Measurements from ENCODE around the gene STAT6.

DNA sequence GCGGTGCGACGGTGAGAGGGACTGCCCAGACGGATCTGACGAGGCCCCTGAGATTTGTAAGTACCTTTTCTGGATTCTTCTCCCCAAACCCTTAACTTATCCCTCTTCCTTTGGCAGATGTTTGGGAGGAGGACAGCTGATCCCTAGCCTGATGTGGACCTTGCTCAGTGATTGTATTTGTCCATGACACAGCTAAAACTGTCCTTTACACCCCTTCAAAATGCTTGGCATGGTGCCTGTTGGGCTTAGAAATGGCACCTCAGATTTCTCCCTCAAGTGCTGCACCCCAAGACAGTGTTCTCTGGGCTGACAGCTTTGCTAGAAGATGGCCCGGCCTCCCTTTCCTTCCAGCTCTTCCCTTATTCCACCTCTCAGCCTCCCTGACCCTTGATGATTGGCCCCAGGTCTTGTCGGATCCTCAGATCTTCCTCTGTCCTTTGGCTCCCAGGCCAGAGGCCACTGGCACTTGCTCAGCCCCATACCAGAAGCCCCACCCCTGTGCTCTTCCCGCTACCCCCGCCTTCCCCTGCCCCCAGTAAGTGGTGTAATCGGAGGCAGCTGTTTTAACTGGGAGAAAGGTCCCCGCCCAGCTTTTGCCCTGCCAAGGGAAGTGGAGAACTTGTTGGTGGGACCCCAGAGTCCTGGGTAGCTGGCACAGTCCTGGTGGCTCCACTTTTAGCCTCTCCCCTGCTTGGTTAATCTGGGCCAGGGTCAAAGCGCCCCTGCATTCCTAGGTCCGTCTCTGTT lies 27.5 kb upstream of the STAT6 start:
- no peak for TF ChIP-seq BRCA1 (IDR thresholded peaks at IDR 0.05; ENCODE audit: low read depth, low read length)
- no peak for TF ChIP-seq BACH1 (IDR thresholded peaks at IDR 0.05; ENCODE audit: low read length)
- no peak for TF ChIP-seq ASH2L (IDR thresholded peaks at IDR 0.05; ENCODE audit: low read length)
- no peak for TF ChIP-seq HDAC2 (IDR thresholded peaks at IDR 0.05; ENCODE audit: borderline replicate concordance in 1 of 2, low read depth in 2 of 2, low read length in 2 of 2)

All from H1 (cell line).